ENCODE data around the gene NSG1. TPM values are rescaled to one million over a fixed set of nuclear protein-coding genes. Genes with fewer than 3 reads are reported as not detected.

The NSG1 gene
- polyA plus RNA-seq, 2 of the 4 experiments (the other 2 are of a cell fraction): 0.26 to 0.34 TPM

DNA sequence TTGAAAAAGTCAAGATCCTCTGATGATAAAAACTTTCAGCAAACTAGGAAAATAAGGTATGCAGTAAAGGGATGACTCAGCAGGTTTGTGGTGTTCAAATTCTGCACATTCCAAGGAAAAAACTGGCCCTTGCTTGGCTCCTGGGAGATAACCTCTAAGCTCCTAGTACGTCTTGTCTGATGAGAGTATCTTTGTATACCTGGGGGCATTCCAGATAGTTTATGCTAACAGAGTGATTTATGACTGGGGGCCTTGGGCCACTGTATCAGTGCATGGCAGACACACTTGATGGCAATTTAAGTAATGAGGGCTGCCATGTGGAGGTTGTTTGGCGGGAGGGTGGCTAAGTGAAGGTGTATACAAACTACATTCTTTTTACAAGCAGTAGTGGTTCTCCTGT lies 56.9 kb downstream of the NSG1 start:
- Histone ChIP-seq H3K4me1 (peaks cover 12% of the 10 kb centered on the region), H3K27ac (peak overlapping the region; percentile 31 to 74), H3K9me3 (no peaks in the 10 kb centered on the region), H3K4me3 (no peak overlapping the region), H3K4me2 (peak overlapping the region; percentile 38)
- TF ChIP-seq POLR2AphosphoS2 (conservative IDR thresholded peaks at IDR 0.05; ENCODE audit: low read length) (no peak), ELK1 (IDR thresholded peaks at IDR 0.05; ENCODE audit: low read depth, low read length) (no peak), FOXS1 (CRISPR knock-in tag; IDR thresholded peaks at IDR 0.05) (no peak), ZSCAN20 (CRISPR knock-in tag; IDR thresholded peaks at IDR 0.05) (no peak), NR3C1 (IDR thresholded peaks at IDR 0.05) (no peak), SREBF2 (IDR thresholded peaks at IDR 0.05) (no peak), CEBPB (IDR thresholded peaks at IDR 0.05) (no peak), ZC3H11A (IDR thresholded peaks at IDR 0.05) (no peak), MYC (IDR thresholded peaks at IDR 0.05; ENCODE audit: borderline replicate concordance, low read length) (no peak), NPAS2 (CRISPR knock-in tag; IDR thresholded peaks at IDR 0.05; ENCODE audit: borderline replicate concordance) (no peak), ZNF302 (CRISPR knock-in tag; IDR thresholded peaks at IDR 0.05) (no peak), ZFP36 (IDR thresholded peaks at IDR 0.05; ENCODE audit: borderline replicate concordance, partially characterized antibody) (no peak), MAFK (IDR thresholded peaks at IDR 0.05; ENCODE audit: partially characterized antibody) (peak; percentile 98), HMGXB4 (CRISPR knock-in tag; IDR thresholded peaks at IDR 0.05; ENCODE audit: borderline replicate concordance) (no peak), CBX8 (IDR thresholded peaks at IDR 0.05) (no peak), PHF8 (IDR thresholded peaks at IDR 0.05; ENCODE audit: borderline replicate concordance, low read depth) (no peak), NFE2L2 (conservative IDR thresholded peaks at IDR 0.05; ENCODE audit: low read length) (peak; percentile 91), RAD21 (conservative IDR thresholded peaks at IDR 0.05 in 1 of 2, IDR thresholded peaks at IDR 0.05 in 1 of 2) (no peak), CHD2 (IDR thresholded peaks at IDR 0.05; ENCODE audit: low read length, partially characterized antibody) (no peak), RCOR1 (IDR thresholded peaks at IDR 0.05; ENCODE audit: low read depth, low read length) (no peak), FOSL2 (IDR thresholded peaks at IDR 0.05) (no peak), FOSL2 (CRISPR knock-in tag; IDR thresholded peaks at IDR 0.05) (0 out of 2 replicates have a peak, but pooled peaks have one; percentile 9)
- TF ChIP-seq, protein P1, sequence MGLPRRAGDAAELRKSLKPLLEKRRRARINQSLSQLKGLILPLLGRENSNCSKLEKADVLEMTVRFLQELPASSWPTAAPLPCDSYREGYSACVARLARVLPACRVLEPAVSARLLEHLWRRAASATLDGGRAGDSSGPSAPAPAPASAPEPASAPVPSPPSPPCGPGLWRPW (IDR thresholded peaks at IDR 0.05): no peak
- TF ChIP-seq, protein P2, sequence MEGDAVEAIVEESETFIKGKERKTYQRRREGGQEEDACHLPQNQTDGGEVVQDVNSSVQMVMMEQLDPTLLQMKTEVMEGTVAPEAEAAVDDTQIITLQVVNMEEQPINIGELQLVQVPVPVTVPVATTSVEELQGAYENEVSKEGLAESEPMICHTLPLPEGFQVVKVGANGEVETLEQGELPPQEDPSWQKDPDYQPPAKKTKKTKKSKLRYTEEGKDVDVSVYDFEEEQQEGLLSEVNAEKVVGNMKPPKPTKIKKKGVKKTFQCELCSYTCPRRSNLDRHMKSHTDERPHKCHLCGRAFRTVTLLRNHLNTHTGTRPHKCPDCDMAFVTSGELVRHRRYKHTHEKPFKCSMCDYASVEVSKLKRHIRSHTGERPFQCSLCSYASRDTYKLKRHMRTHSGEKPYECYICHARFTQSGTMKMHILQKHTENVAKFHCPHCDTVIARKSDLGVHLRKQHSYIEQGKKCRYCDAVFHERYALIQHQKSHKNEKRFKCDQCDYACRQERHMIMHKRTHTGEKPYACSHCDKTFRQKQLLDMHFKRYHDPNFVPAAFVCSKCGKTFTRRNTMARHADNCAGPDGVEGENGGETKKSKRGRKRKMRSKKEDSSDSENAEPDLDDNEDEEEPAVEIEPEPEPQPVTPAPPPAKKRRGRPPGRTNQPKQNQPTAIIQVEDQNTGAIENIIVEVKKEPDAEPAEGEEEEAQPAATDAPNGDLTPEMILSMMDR (IDR thresholded peaks at IDR 0.05): no peak
- TF ChIP-seq, protein P3, sequence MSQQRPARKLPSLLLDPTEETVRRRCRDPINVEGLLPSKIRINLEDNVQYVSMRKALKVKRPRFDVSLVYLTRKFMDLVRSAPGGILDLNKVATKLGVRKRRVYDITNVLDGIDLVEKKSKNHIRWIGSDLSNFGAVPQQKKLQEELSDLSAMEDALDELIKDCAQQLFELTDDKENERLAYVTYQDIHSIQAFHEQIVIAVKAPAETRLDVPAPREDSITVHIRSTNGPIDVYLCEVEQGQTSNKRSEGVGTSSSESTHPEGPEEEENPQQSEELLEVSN (IDR thresholded peaks at IDR 0.05; ENCODE audit: borderline replicate concordance, low read depth): no peak
- WGBS (ENCODE audit: missing lambda C conversion rate): 54% methylated on average over 2 of the region's 2 CpGs
- ChIA-PET CTCF (interaction anchor here (1.0 kb wide), 1 partner anchor 10 kb away, joined by 3 read pairs; no protein-coding TSS in a partner anchor), POLR2A (no interaction called here)
- no peak for FAIRE-seq
- peak in 1 of 2 experiments; percentile 50; a peak in 1 of 6 replicates for ATAC-seq
- DNase-seq (ENCODE audit: low read depth in 1 of 2, low spot score in 1 of 2): peak in 1 of 2 experiments; percentile 25
